GM06990 (cell line): Measurements from ENCODE around the gene PMAIP1.
A peak's percentile ranks its signal among the peaks of the same experiment; 100 is the strongest.

ENCODE experiments used
- DNase-seq: peaks from one replicate; pipeline ENCODE4 v3.0.0-alpha.2; 2011; ENCODE audit not compliant: insufficient read length; ENCODE audit errors: extremely low read depth
- H3K27me3 ChIP-seq: replicated peaks from 2 replicates; pipeline ENCODE4 v1.6.0; 2011; ENCODE audit warnings: low read length; ENCODE audit not compliant: control insufficient read depth, insufficient read depth
- H3K36me3 ChIP-seq: 2 replicates; pipeline ENCODE4 v1.5.1; 2011; ENCODE audit warnings: low read length; ENCODE audit not compliant: control insufficient read depth, insufficient read depth
- H3K4me3 ChIP-seq: replicated peaks from 2 replicates; pipeline ENCODE4 v1.5.1; 2011; ENCODE audit warnings: low read depth, mild to moderate bottlenecking, control low read depth, low read length
- TF ChIP-seq, protein P1 (sequence below): IDR thresholded peaks from 2 replicates; pipeline ENCODE4 v1.5.1; 2011; ENCODE audit warnings: low read length, control low read depth, mild to moderate bottlenecking, inconsistent platforms; ENCODE audit not compliant: insufficient read depth, poor library complexity, severe bottlenecking

Gene PMAIP1

DNA sequence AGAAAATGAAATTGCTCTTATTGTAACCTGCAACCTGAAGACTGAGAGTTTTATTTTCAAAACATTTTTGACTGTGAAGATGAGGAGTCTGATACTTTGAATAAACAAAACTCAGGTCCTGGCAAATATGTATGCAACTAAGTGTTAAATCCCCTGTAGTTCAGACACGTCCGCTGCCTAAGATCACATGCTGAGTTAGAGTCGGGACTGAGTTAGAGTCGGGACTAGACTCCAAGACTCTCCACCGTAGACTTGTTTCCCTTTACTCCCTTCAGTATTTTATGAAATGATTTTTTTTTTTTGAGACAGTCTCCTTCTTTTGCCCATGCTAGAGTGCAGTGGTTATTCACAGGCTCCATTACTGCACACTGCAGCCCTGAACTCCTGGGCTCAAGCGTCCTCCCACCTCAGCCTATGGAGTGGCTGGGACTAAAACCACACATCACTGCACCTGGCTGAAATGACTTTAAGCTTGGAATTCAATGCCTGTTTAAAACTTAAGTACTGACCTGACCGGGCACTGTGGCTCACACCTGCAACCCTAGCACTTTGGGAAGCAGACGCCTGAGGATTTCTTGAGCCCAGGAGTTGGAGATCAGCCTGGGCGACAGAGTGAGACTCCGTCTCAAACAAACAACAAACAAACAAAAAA is 28.0 kb upstream of the PMAIP1 start:
- no peak for DNase-seq
- TF ChIP-seq, protein P1, sequence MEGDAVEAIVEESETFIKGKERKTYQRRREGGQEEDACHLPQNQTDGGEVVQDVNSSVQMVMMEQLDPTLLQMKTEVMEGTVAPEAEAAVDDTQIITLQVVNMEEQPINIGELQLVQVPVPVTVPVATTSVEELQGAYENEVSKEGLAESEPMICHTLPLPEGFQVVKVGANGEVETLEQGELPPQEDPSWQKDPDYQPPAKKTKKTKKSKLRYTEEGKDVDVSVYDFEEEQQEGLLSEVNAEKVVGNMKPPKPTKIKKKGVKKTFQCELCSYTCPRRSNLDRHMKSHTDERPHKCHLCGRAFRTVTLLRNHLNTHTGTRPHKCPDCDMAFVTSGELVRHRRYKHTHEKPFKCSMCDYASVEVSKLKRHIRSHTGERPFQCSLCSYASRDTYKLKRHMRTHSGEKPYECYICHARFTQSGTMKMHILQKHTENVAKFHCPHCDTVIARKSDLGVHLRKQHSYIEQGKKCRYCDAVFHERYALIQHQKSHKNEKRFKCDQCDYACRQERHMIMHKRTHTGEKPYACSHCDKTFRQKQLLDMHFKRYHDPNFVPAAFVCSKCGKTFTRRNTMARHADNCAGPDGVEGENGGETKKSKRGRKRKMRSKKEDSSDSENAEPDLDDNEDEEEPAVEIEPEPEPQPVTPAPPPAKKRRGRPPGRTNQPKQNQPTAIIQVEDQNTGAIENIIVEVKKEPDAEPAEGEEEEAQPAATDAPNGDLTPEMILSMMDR: no peak
- no peaks in the 10 kb centered on the region for H3K36me3 ChIP-seq
- H3K27me3 ChIP-seq: no peaks in the 10 kb centered on the region
- no peak overlapping the region for H3K4me3 ChIP-seq

DNA sequence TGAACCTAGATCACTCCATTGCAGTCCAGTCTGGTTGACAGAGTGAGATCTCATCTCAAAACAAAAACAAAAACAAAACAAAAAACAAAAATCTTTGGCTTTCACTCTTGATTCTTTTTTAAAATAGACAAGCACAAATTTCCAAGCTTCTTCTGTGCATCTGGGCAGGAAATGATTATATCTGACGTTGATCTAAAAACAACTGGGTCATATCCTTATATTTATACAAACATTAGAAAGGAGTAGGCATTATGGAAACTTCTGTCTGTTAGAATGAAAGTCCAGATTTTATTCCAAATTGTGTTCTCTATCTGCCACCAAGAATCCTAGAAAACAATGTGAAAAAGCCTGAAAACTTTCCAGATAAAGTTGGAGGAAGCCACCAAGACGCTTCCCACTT is 26.2 kb upstream of the PMAIP1 start:
- no peaks in the 10 kb centered on the region for H3K36me3 ChIP-seq

DNA sequence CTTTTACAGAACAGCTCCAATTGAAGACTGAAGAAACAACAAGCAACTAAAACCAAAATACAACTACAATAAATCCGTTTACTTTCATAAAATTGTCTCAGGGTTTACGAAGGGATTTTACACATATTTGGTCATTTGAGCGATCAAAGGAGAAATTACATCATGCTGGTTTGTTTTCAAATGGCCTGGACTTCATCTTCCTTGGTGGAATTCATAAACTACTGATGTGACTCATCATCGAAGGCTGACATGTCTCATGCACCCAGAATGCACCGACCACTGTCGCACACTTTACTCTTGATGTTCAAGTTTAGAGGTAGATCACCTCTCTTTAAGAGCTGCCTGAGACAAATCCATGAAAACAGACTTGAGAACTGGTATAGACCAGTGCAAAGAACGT is 25.6 kb upstream of the PMAIP1 start:
- H3K27me3 ChIP-seq: no peaks in the 10 kb centered on the region
- TF ChIP-seq, protein P1: no peak
- DNase-seq: no peak
- H3K4me3 ChIP-seq: no peak overlapping the region
- no peaks in the 10 kb centered on the region for H3K36me3 ChIP-seq

More for the DNA sequence above, 26.2 kb upstream of the PMAIP1 start:
- Histone ChIP-seq H3K27me3 (no peaks in the 10 kb centered on the region), H3K4me3 (no peak overlapping the region)
- TF ChIP-seq, protein P1: no peak
- no peak for DNase-seq

DNA sequence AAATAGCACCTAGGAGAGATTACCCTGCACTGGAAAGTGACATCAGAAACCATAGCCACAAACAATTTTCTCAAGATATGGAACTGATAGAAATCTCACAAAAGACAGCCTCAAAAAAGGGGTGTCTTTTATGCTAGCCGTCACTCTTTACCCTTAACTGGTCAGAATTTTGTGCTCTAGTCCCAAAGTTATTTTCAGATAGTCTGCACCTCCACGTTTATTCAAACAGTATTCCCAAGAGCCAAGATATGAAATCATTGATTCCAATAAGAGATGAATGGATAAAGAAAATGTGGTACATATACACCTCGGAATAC is 23.5 kb upstream of the PMAIP1 start:
- TF ChIP-seq, protein P1: no peak
- H3K36me3 ChIP-seq: no peaks in the 10 kb centered on the region
- H3K27me3 ChIP-seq: no peaks in the 10 kb centered on the region
- DNase-seq: peak; percentile 47
- no peak overlapping the region; the same call in 1 of the 2 replicates for H3K4me3 ChIP-seq

DNA sequence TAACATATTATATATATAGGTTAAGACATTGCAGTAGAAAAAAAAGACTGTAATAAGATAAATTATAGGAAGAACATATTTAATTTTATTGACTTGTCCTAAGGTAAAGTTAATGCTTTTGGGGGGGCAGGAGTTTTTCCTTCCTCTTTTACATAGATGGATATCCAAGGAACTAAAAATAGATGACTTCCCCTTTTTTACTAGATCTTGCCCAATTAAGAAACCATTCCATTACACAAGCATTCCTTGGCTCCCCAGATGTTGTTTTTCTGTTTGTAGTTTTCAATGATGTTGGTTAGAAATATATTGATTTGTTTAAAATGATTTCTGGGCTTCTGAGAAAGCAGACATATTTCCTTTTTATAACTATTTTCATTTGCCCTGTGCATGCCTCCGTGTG is 22.4 kb upstream of the PMAIP1 start:
- TF ChIP-seq, protein P1: no peak
- no peaks in the 10 kb centered on the region for H3K27me3 ChIP-seq
- no peak for DNase-seq
- H3K4me3 ChIP-seq: no peak overlapping the region
- no peaks in the 10 kb centered on the region for H3K36me3 ChIP-seq

DNA sequence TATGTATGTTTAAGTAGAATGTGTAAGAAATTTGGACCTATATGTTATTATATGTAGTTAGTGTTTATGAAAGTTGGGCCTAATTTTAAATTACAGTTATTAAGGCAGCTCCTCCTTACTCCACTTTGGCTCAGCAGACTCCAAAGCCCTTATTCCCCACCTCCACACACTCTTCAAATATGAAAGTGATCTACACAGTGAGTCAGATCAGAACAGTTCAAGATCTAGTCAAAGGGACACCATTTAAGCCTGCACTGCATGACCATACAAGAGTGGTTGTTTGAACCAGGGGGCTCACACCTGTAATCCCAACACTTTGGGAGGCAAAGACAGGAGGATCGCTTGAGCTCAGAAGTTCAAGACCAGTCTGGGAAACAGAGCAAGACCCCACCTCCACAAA is 21.2 kb upstream of the PMAIP1 start:
- DNase-seq: no peak

More for the DNA sequence above, 21.2 kb upstream of the PMAIP1 start:
- H3K4me3 ChIP-seq: no peak overlapping the region
- no peaks in the 10 kb centered on the region for H3K27me3 ChIP-seq
- no peaks in the 10 kb centered on the region for H3K36me3 ChIP-seq
- TF ChIP-seq, protein P1: no peak
